G401.6 (cell line): ENCODE measurements around the gene ST3GAL5.
"Not testable (repeated sequence)": the region's sequence is repeated elsewhere in the genome, so short reads cannot be mapped to it uniquely, and the experiment has no call there.

Experiments
- FAIRE-seq: peaks from 2 replicates; lab custom pipeline; 2012; peaks lifted over from hg19 to GRCh38; lab: Jason Lieb, UNC

Gene ST3GAL5

GRCh38 chr2:85917887-85918795, 29.4 kb upstream of the ST3GAL5 start:
- no peak for FAIRE-seq

- no peak for FAIRE-seq
Observed at GRCh38 chr2:85915606-85916303, 27.0 kb upstream of the ST3GAL5 start.

- no peak for FAIRE-seq
Observed at GRCh38 chr2:85914922-85915321, 26.1 kb upstream of the ST3GAL5 start.

- no peak for FAIRE-seq
Observed at GRCh38 chr2:85913884-85914881, 25.4 kb upstream of the ST3GAL5 start.

GRCh38 chr2:85911814-85912692, 23.3 kb upstream of the ST3GAL5 start:
- no peak for FAIRE-seq

- FAIRE-seq: no peak
Observed at GRCh38 chr2:85911097-85911496, 22.3 kb upstream of the ST3GAL5 start.

- FAIRE-seq: no peak
Observed at GRCh38 chr2:85909005-85909404, 20.2 kb upstream of the ST3GAL5 start.

- FAIRE-seq: no peak
Observed at GRCh38 chr2:85908506-85908905, 19.7 kb upstream of the ST3GAL5 start.

- no peak for FAIRE-seq
Observed at GRCh38 chr2:85907671-85908157, 18.9 kb upstream of the ST3GAL5 start.

- no peak for FAIRE-seq
Observed at GRCh38 chr2:85906748-85907147, 18.0 kb upstream of the ST3GAL5 start.

- no peak for FAIRE-seq
Observed at GRCh38 chr2:85905891-85906290, 17.1 kb upstream of the ST3GAL5 start.

GRCh38 chr2:85905187-85905666, 16.4 kb upstream of the ST3GAL5 start:
- no peak for FAIRE-seq

- no peak for FAIRE-seq
Observed at GRCh38 chr2:85903849-85904248, 15.1 kb upstream of the ST3GAL5 start.

GRCh38 chr2:85902496-85902895, 13.7 kb upstream of the ST3GAL5 start:
- FAIRE-seq: no peak

GRCh38 chr2:85901155-85901554, 12.4 kb upstream of the ST3GAL5 start:
- FAIRE-seq: no peak

- no peak for FAIRE-seq
Observed at GRCh38 chr2:85900366-85900765, 11.6 kb upstream of the ST3GAL5 start.

GRCh38 chr2:85899849-85900248, 11.1 kb upstream of the ST3GAL5 start:
- no peak for FAIRE-seq

- no peak for FAIRE-seq
Observed at GRCh38 chr2:85899284-85899683, 10.5 kb upstream of the ST3GAL5 start.

- FAIRE-seq: no peak
Observed at GRCh38 chr2:85898881-85899280, 10.1 kb upstream of the ST3GAL5 start.

- FAIRE-seq: not testable (repeated sequence)
Observed at GRCh38 chr2:85894554-85895278, 5.9 kb upstream of the ST3GAL5 start.
